ENCODE measurements around the gene MBNL3. TPM values are rescaled to one million over a fixed set of nuclear protein-coding genes. Genes with fewer than 3 reads are reported as not detected.

Gene MBNL3
- total RNA-seq, 1 experiment from 2014 or later: 0.39 TPM

GRCh38 chrX:132463411-132463810 is 25.4 kb downstream of the MBNL3 start:
- POLR2A ChIA-PET: no interaction called here
- ATAC-seq: no peak
- in situ Hi-C loops (cut with HindIII; ENCODE audit: low pct_unique_long_range_greater_than_20kb, low sequenced_read_pairs) (no loop called here), intact Hi-C loops (cut with micrococcal nuclease; ENCODE audit: unreplicated experiment) (loop anchor here (10.0 kb wide), 1 partner anchor 229 kb away; no protein-coding TSS in a partner anchor)
- no peaks in the 10 kb centered on the region for H3K9me3 ChIP-seq (ENCODE audit: control insufficient read depth, insufficient read depth, low read depth, low read length)
- no peak for TF ChIP-seq TCF7L2 (IDR thresholded peaks at IDR 0.05; ENCODE audit: low read depth, low read length)
- TF ChIP-seq SIN3A (IDR thresholded peaks at IDR 0.05; ENCODE audit: borderline replicate concordance, insufficient read depth, low read depth, low read length): no peak
- TF ChIP-seq, protein P1, sequence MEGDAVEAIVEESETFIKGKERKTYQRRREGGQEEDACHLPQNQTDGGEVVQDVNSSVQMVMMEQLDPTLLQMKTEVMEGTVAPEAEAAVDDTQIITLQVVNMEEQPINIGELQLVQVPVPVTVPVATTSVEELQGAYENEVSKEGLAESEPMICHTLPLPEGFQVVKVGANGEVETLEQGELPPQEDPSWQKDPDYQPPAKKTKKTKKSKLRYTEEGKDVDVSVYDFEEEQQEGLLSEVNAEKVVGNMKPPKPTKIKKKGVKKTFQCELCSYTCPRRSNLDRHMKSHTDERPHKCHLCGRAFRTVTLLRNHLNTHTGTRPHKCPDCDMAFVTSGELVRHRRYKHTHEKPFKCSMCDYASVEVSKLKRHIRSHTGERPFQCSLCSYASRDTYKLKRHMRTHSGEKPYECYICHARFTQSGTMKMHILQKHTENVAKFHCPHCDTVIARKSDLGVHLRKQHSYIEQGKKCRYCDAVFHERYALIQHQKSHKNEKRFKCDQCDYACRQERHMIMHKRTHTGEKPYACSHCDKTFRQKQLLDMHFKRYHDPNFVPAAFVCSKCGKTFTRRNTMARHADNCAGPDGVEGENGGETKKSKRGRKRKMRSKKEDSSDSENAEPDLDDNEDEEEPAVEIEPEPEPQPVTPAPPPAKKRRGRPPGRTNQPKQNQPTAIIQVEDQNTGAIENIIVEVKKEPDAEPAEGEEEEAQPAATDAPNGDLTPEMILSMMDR (IDR thresholded peaks at IDR 0.05): peak; percentile 72
- no peak for TF ChIP-seq POLR2AphosphoS5 (IDR thresholded peaks at IDR 0.05; ENCODE audit: low read depth, low read length)
- TF ChIP-seq REST (IDR thresholded peaks at IDR 0.05; ENCODE audit: insufficient read depth in 1 of 2, low read depth in 2 of 2, low read length in 1 of 2): no peak
- DNase-seq (ENCODE audit: low read depth, low spot score): no peak
- 0 out of 2 replicates have a peak, but pooled peaks cover 1% of the 10 kb centered on the region for H3K27me3 ChIP-seq (ENCODE audit: control insufficient read depth, insufficient read depth, low read length)
- H3K4me1 ChIP-seq (ENCODE audit: control insufficient read depth, insufficient read depth, low read length): no peaks in the 10 kb centered on the region
- no peak overlapping the region for H3K4me3 ChIP-seq (ENCODE audit: low read depth in 2 of 2, low read length in 2 of 2)
- H3K27ac ChIP-seq (ENCODE audit: low read length): no peak overlapping the region
- CTCF ChIA-PET: no interaction called here
- BruUV-seq (replicated peaks): no TSS peak
- H3K36me3 ChIP-seq (ENCODE audit: control insufficient read depth, insufficient read depth, low read length): no peaks in the 10 kb centered on the region

DNA sequence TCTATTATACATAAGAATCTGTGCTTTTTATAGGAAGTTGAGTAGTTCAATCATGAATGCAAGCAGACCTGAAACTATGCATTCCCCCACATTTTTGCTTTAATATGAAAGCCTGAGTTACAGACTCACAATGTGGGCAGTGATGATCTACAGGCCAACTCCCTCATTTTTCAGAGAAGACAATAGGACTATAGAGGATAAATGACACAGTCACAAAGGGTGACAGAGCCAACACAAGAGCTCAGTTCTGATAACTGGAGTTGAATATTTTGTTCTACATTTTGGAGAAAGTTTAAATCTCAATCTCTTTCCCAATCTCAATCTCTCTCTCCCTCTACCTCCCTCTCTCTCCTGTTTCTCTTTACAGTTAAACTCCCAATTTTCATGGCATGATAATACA is 27.0 kb downstream of the MBNL3 start:
- CTCF ChIA-PET: interaction anchor here (1.3 kb wide), 1 partner anchor 169 kb away, joined by 4 read pairs; no protein-coding TSS in a partner anchor
- intact Hi-C loops (cut with micrococcal nuclease; ENCODE audit: unreplicated experiment): loop anchor here (10.0 kb wide), 1 partner anchor 227 kb away; no protein-coding TSS in a partner anchor

More for the DNA sequence above, 27.0 kb downstream of the MBNL3 start:
- H3K36me3 ChIP-seq (ENCODE audit: control insufficient read depth, insufficient read depth, low read length): no peaks in the 10 kb centered on the region
- POLR2A ChIA-PET: no interaction called here
- DNase-seq (ENCODE audit: low read depth, low spot score): no peak
- H3K27ac ChIP-seq (ENCODE audit: low read length): no peak overlapping the region
- in situ Hi-C loops (cut with HindIII; ENCODE audit: low pct_unique_long_range_greater_than_20kb, low sequenced_read_pairs): no loop called here
- TF ChIP-seq REST (IDR thresholded peaks at IDR 0.05; ENCODE audit: insufficient read depth in 1 of 2, low read depth in 2 of 2, low read length in 1 of 2) (no peak), POLR2AphosphoS5 (IDR thresholded peaks at IDR 0.05; ENCODE audit: low read depth, low read length) (no peak), SIN3A (IDR thresholded peaks at IDR 0.05; ENCODE audit: borderline replicate concordance, insufficient read depth, low read depth, low read length) (no peak)
- TF ChIP-seq, protein P1 (IDR thresholded peaks at IDR 0.05): no peak
- H3K4me3 ChIP-seq (ENCODE audit: low read depth in 2 of 2, low read length in 2 of 2): no peak overlapping the region
- H3K27me3 ChIP-seq (ENCODE audit: control insufficient read depth, insufficient read depth, low read length): no peaks in the 10 kb centered on the region
- no peak for ATAC-seq
- H3K9me3 ChIP-seq (ENCODE audit: control insufficient read depth, insufficient read depth, low read depth, low read length): no peaks in the 10 kb centered on the region
- BruUV-seq (replicated peaks): no TSS peak
- no peaks in the 10 kb centered on the region for H3K4me1 ChIP-seq (ENCODE audit: control insufficient read depth, insufficient read depth, low read length)
